Stimulated activated CD8-positive, alpha-beta memory T cell treated with anti-CD3 and anti-CD28 coated beads, Interleukin-2, amount 100 ng/mL, for 48 hours (primary cell): Measurements from ENCODE around the gene CRYBG3.

Source experiments
- DNase-seq, 2 donors: peaks; one replicate each; pipeline ENCODE4 v3.0.0-alpha.2; 2020; ENCODE audit warnings: low read depth in 2 of 2

CRYBG3 gene

DNA sequence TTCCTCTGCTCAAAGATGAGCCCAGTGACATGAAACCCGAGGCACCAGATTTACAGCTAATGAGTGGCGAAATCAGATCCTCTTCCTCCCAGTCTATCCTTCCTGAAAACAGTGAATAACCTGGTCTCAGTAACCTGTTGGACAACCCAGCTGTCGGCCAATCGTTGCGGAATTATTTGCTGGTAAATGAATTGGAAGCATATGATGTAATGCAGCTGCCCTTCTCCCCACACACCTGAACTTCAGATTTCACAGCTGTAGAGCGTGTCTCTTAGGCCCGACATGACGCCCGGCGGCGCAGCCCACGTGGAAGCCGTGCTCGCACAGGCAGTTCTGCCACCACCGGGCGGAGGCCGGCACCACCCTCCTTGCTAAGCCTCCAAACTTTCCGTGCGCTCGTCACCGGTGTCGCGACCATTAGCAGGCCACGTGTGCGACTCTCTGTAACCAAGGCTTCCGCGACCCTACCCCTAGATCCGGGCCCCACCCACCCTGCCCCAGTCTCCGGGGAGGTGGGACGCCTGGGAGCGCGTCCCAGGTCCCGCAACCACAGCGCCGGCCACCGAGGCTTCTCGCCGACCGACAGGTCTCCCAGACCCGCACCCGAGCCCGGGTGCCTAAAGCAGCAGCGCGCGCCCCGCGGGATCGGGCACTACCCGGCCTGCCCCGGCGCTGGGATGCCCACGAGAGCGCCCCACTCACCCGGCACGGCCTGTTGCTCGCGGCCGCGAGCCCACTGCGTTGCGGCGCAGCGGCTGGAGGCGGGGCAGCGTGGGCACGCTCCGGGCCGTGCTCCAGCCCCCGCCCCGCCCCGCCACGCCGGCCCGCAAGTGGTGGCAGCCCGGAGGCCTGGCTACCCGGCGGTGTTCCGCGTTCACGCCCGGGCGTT, 150.1 kb downstream of the CRYBG3 start, which contains the start of gene RIOX2:
Gene RIOX2, minus strand, starts transcription at position 753 of the 889 bp plus-strand sequence. CDS start 4,838 bp downstream, outside the sequence.
- peak; percentile 66 to 67 for DNase-seq

DNA sequence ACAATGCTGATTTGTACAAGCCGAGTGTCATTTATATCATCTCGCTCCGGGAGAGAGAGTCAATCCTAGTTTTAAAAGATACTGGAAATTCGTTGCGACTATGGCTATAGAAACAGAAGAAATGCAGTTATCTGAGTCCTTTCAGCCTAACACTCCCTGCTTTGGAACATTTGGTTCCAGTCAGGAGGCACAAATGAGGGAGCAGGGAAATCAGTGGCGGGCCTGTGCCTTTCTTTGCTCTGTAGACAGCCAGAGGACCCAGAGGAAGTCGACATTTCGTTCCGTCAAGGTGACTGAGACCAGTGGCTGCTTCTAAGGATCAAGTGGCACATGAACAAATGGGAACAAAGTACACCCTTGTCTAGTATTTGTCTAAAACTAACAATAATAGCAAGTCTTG, 151.2 kb downstream of the CRYBG3 start:
- no peak for DNase-seq

DNA sequence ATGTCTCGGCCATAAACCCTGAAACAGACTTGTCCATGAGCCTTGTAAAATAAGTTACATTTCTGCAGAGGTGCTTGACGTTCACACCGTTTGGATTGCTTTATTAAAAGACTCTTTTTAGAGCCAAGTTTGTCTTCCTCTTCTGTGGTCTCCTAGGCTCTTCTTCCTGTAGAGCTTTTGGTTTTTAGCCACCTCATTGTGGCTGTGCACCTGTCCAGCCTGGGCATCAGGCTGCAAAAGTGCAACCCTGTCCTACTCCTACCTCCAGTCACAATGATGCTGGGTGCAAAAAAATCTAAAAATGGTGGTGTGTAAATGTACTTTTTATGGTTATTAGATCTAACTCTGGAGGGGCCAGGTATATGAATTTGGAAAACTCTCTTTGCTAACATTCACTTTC, 153.2 kb downstream of the CRYBG3 start:
- no peak for DNase-seq

DNA sequence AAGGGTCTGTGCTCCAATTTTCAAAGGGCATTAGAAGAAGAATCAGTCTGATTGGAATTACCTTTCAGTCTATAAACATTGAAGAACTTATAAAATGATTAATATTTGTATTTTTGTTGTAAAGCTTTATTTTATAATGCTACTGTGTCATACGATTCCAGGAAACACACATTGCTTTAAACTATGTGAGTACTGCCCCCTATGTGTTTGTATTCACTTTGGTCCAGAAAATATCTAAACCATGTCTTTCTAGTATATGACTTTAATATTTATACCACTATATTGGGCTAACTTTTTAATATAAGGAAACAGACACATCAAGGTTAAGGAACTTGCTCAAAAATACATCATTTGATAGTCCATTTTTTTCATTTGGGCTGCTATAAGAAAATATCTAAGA, 153.7 kb downstream of the CRYBG3 start:
- no peak for DNase-seq

DNA sequence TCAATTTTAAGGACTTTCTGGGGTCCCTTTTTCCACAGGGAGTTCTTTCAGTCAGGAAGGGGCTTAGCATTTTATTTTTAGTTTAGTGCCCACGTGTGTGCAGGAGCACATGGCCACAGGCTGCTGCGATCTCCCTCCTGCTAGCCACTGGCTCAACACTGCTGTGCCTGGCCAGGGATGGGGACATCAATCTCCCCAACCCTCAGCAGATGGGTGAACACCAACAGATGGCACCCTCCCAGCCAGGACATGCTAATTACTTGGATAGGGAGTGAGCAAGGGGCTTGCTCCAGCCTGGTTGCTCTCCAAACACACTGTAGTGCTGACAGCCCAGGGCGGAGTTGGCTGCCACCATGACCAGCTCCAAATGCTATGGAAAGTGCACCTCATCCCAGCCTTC, 157.8 kb downstream of the CRYBG3 start:
- DNase-seq = no peak

DNA sequence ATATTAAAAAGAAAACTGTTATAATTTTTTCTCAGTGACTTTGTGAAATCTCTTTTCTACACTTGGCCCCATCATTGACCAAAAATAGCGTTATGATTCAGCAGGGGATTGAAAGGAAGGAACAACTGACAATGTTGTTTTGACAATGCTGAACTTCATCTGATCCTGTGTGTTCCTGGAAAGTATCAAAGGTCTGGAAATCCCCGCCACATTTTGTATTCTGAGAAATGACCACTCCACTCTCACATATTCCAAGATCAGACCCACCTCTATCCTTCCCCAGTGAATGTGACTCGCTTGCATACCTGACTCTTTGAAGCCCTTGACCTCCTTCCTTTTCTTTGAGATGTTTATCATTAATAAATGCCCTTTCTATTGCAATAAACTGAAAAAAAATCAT, 160.1 kb downstream of the CRYBG3 start:
- no peak for DNase-seq

DNA sequence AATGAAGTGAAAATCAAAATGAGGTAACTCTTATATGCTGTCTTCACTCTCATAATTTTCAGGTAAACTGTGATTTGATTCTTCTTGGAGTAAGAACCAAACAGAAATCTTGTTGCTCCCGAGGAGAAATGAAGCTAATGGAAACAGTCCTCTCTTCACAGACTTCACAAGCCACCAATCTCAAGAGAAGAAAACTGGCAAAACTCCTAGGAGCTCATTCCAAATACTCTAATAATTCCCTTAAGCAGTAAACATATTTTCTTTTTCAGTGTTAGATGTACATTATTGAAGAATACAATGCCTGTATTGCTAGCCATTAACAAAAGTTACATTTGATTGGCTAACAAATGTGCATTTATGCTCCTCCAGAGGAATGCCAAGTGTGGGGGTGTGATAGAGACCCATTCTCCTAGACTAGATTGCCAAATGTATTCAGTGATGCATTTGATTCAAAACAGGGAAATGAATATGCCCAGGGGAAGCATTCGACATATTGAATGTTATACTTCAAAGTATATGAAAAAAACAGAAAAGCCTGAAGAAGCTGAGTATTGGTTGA, 162.2 kb downstream of the CRYBG3 start:
- no peak for DNase-seq

DNA sequence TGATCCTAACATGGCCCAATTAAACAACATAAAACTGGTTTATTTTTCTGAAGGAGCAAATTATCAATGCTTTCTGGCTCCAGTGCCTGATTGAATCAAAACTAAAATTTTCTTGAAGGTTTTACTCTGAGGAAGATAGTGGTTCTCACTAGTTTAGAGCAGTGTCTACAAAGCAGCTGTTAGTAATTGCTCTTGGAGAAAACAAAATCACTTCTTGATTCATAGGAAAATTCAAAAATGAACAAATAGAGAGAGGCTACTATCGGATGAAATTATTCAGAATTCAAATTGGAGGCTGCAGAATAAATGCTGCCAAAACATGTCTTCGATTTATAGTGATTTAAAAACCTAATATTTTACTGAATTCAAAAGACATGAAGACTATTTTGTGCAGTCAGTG, 165.5 kb downstream of the CRYBG3 start:
- no peak for DNase-seq

DNA sequence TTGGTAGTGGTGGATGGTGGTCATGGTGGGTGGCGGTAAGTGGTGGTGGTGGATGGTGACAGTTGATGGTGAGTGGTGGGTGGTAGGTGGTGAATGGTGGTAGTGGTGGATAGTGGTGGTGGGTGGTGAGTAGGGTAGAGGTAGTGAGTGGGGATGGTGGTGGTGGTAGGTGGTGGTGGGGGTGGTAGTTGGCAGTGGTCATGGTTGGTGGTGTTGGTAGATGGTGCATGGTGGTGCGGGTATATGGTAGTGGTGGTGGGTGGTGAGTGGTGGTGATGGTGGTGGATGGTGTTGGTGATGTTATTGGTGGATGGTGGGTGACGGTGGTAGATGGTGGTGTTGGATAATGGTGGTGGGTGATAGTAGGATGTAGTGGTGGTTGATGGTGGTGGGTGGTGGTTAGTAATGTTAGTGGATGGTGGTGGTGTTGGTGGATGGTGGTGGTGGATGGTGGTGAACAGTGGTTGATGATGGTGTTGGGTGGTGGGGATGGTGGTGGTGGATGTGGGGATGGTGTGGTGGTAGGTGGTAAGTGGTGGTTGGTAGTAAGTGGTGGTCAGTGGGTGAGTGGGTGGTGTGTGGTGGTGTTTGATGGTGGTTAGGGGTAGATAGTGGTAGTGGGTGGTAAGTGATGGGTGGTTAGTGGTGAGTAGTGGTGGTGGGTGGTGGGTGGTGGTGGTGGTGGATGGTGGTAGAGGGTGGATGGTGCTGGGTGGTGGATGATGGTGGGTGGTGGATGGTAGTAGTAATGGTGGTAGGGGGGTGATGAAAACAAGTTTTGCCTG, 167.2 kb downstream of the CRYBG3 start:
- DNase-seq = no peak

DNA sequence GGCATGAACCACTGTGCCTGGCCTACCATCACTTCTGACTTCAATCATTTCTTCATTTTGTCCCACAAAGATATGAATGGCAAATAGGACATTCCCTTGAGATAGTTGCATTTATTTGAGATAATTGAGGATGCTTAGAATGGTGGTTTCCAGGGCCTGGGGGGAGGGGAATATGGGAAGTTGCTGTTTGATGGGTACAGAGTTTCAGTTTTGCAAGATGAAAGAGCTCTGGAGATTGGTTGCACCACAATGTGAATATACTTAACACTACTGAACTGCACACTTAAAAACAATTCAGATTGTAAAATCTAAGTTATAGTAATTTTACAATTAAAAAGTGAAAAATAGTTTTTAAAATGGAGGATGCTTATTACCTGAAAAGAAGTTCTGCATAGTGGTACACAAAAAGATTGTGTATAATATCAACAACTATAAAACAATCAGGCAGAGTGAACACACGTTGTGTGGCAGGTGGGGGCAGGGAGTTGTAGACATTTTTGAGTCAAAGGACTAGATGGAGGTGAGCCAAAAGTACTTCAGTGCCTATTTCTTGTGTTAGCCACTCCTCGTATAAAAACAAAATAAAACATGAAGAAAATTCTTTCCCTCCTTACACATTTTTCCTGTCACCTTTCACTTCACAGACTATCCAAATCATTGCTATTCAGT, 168.9 kb downstream of the CRYBG3 start:
- DNase-seq = no peak

DNA sequence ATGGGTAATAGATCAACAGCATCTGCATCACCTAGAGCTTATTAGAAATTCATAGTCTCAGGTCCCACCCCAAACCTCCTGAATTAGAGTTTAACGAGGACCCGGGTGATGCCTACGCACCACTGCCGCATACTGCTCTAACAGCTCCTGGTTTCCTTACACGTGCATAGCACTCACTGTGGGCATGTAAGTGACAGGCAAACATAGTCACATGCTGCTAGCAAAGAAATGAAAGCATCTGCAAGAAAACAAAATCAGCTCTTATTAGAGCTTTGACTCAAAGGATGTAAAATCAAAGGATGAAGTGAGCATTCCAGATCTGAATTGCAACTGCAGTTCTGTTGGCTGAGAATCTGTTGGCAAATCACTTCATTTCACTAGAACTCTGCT, 169.5 kb downstream of the CRYBG3 start:
- DNase-seq = no peak

DNA sequence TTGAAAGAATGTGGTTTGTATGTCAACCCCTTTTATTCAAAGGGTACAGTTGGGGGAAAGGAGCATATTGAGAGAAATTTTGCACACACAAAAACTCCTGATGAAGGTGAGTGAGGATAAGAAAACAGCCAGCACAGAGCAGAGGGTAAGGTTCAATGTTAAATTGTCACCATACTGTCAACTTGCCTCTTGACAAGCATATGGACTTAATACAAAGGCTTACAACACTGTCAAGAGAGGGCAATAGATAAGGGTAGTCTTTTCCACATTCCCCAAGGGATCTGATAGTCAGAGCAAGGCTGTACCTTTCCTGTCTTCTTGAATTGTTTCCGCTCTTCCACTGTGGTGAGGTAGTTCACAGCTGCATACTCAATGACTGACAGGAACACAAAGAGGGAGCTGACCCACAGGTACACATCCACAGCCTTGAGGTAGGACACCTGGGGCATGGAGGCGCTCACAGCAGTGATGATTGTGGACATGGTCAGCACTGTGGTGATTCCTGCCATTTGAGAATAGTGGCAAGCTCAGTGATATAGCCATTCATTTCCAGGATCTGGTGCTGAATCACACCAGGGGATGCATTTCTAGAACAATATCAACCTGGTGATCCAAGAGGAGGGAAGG, 170.8 kb downstream of the CRYBG3 start:
- no peak for DNase-seq

DNA sequence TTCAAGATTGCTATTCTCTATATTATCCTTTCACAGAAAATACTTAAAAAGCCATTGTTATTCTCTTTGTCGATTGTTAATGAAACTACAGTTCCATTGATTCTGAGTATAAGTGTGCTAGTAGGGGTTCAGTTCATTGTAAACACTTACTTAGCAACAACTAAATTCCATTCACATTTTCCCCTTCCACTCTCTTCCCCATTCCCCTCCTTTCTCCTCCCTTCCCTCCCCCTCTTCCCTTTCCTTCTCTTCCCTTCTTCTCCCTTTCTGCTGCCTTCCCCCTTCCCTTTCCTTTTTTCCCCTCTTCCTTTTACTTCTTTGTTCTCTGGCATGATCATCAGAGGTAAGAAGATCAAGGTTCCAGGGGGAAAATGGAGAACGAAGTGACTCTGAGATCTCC, 171.7 kb downstream of the CRYBG3 start:
- no peak for DNase-seq

DNA sequence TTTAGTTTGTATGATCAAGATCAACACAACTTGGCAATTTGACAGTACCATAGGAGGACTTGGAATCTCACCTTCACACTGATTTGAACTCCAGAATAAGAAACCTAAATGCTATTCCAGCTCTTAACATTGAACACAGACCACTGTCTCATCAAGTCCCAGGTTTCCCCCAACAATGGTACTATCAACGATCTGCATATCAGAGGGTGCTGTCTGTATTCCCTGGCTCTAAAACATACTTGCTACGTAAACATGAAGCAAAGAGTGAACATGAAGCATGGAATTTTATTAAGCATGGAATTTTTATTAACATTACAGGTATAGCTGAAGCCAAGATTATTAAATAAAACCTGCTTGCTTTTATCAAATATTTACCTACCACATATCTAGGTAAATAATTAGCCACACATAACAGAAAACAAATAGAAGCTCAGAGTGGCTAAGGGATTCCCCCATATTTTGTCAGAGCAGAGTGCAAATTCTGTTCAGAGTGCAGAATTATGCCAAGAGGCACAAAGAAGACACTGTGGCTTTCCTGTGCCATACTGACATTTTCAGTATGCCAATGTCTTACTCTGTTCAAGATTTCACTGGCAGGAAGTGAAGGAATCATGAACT, 172.6 kb downstream of the CRYBG3 start:
- no peak for DNase-seq
